Testis (tissue), 2 donors: ENCODE measurements around the gene MTRFR.

Source experiments
- CTCF ChIP-seq, 3 experiments: fragments of 450-650 bp in 2 of 3; fragments of 200-600 bp in 1 of 3; sonication (generic) in 1 of 3; IDR thresholded peaks; one replicate each; pipeline ENCODE4 v1.5.1; 2016 to 2019; ENCODE audit warnings: antibody characterized with exemption in 3 of 3, mild to moderate bottlenecking in 2 of 3, moderate library complexity in 1 of 3
- POLR2A ChIP-seq: fragments of 450-650 bp; IDR thresholded peaks from one replicate; pipeline ENCODE4 v1.6.1; 2017; ENCODE audit warnings: antibody characterized with exemption, mild to moderate bottlenecking, moderate library complexity

DNA sequence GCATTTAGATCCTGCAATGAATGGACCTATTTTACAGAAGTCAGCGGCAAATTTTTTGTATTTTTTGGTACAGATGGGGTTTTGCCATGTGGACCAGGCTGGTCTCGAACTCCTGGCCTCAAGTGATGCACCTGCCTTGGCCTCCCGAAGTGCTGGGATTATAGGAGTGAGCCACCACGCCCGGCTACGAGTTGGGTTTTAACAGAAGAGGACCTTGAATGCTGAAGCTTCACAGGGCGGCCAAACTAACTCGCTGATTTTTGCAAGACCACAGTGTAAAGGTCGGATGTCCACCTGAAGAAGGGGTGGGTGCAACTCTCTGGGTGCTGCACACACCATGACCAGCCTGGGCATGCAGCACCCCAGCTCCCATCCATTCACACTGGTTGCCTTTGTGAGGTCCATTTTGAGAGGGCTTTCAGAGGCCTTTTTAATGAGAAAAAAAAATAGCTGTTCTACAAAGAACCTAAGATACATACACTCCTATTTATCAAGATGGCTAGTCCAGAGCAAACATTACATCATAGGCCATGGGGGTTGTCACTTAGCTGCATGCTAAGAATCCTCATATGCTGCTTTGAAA is 60.0 kb downstream of the MTRFR start:
- no peak for TF ChIP-seq POLR2A
- TF ChIP-seq CTCF (IDR thresholded peaks at IDR 0.05): no peak
